Left ventricle myocardium inferior (tissue), 1 donor: ENCODE results near the gene SAP30BP. TPM values are rescaled to one million over a fixed set of nuclear protein-coding genes. Genes with fewer than 3 reads are reported as not detected.
A peak's percentile ranks its signal among the peaks of the same experiment; 100 is the strongest.

Experiments used
- DNase-seq: peaks from one replicate; pipeline ENCODE4 v3.0.0-alpha.2; 2020
- H3K27ac ChIP-seq: fragments of 200-600 bp; replicated peaks from 2 replicates; pipeline ENCODE4 v1.8.0; 2021
- H3K27me3 ChIP-seq: fragments of 200-600 bp; 2 replicates; pipeline ENCODE4 v1.8.0; 2021; ENCODE audit warnings: low read depth
- H3K36me3 ChIP-seq: fragments of 200-600 bp; 2 replicates; pipeline ENCODE4 v1.8.0; 2021
- H3K4me1 ChIP-seq: fragments of 200-600 bp; 2 replicates; pipeline ENCODE4 v1.8.0; 2021
- H3K4me3 ChIP-seq: fragments of 200-600 bp; 2 replicates; pipeline ENCODE4 v1.8.0; 2021; ENCODE audit warnings: mild to moderate bottlenecking, moderate library complexity
- H3K9me3 ChIP-seq: fragments of 200-600 bp; replicated peaks from 2 replicates; pipeline ENCODE4 v1.8.0; 2021
- CTCF ChIP-seq: fragments of 200-600 bp; IDR thresholded peaks from 2 replicates; pipeline ENCODE4 v1.8.0; 2021; ENCODE audit warnings: antibody characterized with exemption, mild to moderate bottlenecking, borderline replicate concordance
- intact Hi-C: fragments of 100-400 bp; cut with micrococcal nuclease; formaldehyde crosslinking; loops from one replicate; pipeline ENCODE4 v1.11.0; 2022
- total RNA-seq: library from RNA; stranded (reverse); fragmentation: NEBNext Ultra II Directional; extraction: Animal tissue kit (Norgen Biotek cat#: 25700); gene quantifications from one replicate; pipeline ENCODE4 v1.2.1, GENCODE V29; 2021
- donor health status: DM: no; HTN: yes; CAD: no; lungs with severe emphysema.

SAP30BP gene
- total RNA-seq, 1 donor from 2014 or later, result 47.2 TPM

- TF ChIP-seq CTCF, result no peak
- Histone ChIP-seq H3K36me3 (peaks cover 14% of the 10 kb centered on the region), H3K4me1 (peaks cover 88% of the 10 kb centered on the region), H3K27ac (peak overlapping the region; percentile 96), H3K27me3 (no peaks in the 10 kb centered on the region), H3K4me3 (no peak overlapping the region), H3K9me3 (no peaks in the 10 kb centered on the region)
- no peak for DNase-seq
- intact Hi-C loops, result no loop called here
Observed at GRCh38 chr17:75691801-75692626, 24.9 kb downstream of the SAP30BP start.

GRCh38 chr17:75692976-75693375 is 25.8 kb downstream of the SAP30BP start:
- H3K27me3 ChIP-seq, result no peaks in the 10 kb centered on the region
- no peak overlapping the region for H3K4me3 ChIP-seq
- H3K36me3 ChIP-seq, result peaks cover 14% of the 10 kb centered on the region
- peak overlapping the region; percentile 96 for H3K27ac ChIP-seq
- DNase-seq, result no peak
- H3K9me3 ChIP-seq, result no peaks in the 10 kb centered on the region
- intact Hi-C loops, result no loop called here
- no peak for TF ChIP-seq CTCF
- H3K4me1 ChIP-seq, result peaks cover 90% of the 10 kb centered on the region

- Histone ChIP-seq H3K4me3 (no peak overlapping the region), H3K36me3 (peaks cover 14% of the 10 kb centered on the region), H3K27me3 (no peaks in the 10 kb centered on the region), H3K9me3 (no peaks in the 10 kb centered on the region), H3K4me1 (peaks cover 90% of the 10 kb centered on the region), H3K27ac (peak overlapping the region; percentile 96)
- no peak for TF ChIP-seq CTCF
- DNase-seq, result peak; percentile 82
- intact Hi-C loops, result no loop called here
Observed at GRCh38 chr17:75693500-75694481, 26.7 kb downstream of the SAP30BP start.

- DNase-seq, result peak; percentile 26
- Histone ChIP-seq H3K4me1 (peaks cover 91% of the 10 kb centered on the region), H3K36me3 (peaks cover 14% of the 10 kb centered on the region), H3K27me3 (no peaks in the 10 kb centered on the region), H3K27ac (peak overlapping the region; percentile 96), H3K9me3 (no peaks in the 10 kb centered on the region), H3K4me3 (no peak overlapping the region)
- intact Hi-C loops, result no loop called here
- TF ChIP-seq CTCF, result peak; percentile 9
Observed at GRCh38 chr17:75694536-75694935, 27.4 kb downstream of the SAP30BP start.

GRCh38 chr17:75695141-75695829 is 28.1 kb downstream of the SAP30BP start:
- Histone ChIP-seq H3K36me3 (peaks cover 20% of the 10 kb centered on the region), H3K27me3 (no peaks in the 10 kb centered on the region), H3K4me1 (peaks cover 98% of the 10 kb centered on the region), H3K4me3 (no peak overlapping the region), H3K27ac (peak overlapping the region; percentile 96), H3K9me3 (no peaks in the 10 kb centered on the region)
- no peak for DNase-seq
- TF ChIP-seq CTCF, result no peak
- intact Hi-C loops, result no loop called here
